ENCODE data around the gene ZBTB7C.

Gene ZBTB7C

DNA sequence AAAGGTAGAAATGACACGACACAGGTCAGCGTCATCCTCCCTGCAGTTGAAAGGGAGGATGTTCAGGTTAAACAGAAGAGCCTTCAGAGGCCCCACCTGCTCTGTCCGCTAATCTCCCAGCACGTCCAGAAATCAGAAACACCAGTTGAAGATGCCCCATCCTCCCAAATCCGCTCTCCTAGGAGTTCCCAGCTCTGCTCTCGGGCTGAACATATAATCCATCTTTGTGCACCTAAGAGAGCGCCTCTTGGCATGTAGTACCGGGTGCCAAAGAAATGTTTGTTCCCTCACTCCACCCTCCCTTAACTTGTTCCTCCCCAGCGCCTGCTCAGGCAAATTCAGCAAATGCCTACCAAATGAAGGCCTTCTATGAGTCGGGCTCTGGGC lies 333.5 kb downstream of the ZBTB7C start:
- H3K4me3 ChIP-seq (ENCODE audit: low read depth, low read length) = no peak overlapping the region
- no peak for DNase-seq (ENCODE audit: low read depth)
- TF ChIP-seq, protein P1, sequence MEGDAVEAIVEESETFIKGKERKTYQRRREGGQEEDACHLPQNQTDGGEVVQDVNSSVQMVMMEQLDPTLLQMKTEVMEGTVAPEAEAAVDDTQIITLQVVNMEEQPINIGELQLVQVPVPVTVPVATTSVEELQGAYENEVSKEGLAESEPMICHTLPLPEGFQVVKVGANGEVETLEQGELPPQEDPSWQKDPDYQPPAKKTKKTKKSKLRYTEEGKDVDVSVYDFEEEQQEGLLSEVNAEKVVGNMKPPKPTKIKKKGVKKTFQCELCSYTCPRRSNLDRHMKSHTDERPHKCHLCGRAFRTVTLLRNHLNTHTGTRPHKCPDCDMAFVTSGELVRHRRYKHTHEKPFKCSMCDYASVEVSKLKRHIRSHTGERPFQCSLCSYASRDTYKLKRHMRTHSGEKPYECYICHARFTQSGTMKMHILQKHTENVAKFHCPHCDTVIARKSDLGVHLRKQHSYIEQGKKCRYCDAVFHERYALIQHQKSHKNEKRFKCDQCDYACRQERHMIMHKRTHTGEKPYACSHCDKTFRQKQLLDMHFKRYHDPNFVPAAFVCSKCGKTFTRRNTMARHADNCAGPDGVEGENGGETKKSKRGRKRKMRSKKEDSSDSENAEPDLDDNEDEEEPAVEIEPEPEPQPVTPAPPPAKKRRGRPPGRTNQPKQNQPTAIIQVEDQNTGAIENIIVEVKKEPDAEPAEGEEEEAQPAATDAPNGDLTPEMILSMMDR (IDR thresholded peaks at IDR 0.05; ENCODE audit: control insufficient read depth, extremely low read depth, insufficient read depth) = no peak

DNA sequence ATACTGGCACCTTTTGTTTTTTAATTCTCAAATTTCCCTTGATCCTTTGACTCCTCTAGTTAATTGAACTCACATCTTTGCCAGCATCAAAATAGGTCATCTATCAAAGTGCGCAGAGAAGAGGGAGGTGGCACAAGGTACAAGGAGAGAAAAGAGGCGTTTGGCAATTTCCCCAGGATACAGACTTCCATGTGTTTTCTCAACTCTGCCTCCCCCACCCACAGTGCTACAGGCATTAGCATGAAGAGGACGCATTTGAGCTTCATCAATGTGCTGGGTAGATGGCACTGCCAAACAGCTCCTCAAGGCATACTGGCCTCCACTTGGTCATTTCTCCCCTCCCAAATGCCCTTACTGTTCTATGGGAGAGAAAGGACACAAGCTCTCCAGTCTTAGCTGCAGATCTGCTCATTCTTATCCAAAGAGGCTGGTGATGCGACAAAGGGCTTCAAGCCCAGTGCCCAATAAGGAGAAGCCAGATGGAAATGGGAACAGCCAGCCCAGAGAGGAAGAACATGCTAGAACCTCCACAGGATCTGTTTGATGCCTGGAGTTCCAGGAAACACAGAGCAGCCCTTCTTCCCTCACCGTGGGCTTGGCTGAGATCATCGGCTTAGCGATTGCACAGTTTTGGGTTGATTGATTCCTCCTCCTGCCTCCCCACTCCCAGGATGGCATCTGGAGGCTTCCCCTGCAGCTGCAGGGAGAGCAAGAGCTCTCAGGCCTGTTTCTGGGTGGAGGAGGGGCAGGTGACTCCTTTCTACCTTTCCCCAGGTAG lies 334.1 kb downstream of the ZBTB7C start:
- DNase-seq (ENCODE audit: low read depth) = no peak
- H3K4me3 ChIP-seq (ENCODE audit: low read depth, low read length) = no peak overlapping the region
- TF ChIP-seq, protein P1 (IDR thresholded peaks at IDR 0.05; ENCODE audit: control insufficient read depth, extremely low read depth, insufficient read depth) = no peak

DNA sequence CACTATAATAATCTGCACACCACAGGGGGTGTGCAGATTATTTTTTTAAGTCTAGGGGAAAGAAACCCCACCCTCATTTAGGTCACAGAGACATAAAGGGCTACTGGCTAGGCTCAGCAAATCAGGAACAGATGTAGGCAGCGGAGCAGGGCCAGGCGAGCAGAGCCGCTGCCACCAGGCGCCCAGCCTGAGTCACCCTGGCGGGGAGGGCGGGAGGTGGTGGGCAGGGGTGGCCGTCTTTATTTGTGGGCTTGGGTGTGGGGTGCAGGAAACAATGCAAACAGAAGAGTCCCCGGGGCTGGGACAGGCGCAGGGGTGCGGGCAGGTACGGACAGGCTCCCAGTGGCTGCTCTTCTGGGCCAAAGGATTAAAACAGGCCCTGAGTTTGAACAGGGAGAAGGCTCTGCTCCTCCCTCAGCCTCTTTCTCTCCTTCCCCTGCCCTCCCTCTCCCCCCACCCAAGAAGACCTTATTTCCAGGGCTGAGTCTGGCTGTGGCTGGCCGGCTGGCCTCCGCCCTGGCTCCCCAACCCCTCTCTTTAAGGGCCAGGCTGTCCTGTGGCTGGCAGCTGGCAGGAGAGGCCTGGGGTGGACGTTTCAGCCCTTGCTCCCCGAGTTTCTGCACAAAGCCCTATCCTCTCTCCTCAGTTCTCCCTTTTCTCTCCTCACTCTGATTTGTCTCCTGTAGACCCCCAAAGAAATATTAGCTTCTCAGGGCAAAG lies 335.8 kb downstream of the ZBTB7C start:
- no peak overlapping the region for H3K4me3 ChIP-seq (ENCODE audit: low read depth, low read length)
- no peak for DNase-seq (ENCODE audit: low read depth)
- TF ChIP-seq, protein P1 (IDR thresholded peaks at IDR 0.05; ENCODE audit: control insufficient read depth, extremely low read depth, insufficient read depth) = no peak

DNA sequence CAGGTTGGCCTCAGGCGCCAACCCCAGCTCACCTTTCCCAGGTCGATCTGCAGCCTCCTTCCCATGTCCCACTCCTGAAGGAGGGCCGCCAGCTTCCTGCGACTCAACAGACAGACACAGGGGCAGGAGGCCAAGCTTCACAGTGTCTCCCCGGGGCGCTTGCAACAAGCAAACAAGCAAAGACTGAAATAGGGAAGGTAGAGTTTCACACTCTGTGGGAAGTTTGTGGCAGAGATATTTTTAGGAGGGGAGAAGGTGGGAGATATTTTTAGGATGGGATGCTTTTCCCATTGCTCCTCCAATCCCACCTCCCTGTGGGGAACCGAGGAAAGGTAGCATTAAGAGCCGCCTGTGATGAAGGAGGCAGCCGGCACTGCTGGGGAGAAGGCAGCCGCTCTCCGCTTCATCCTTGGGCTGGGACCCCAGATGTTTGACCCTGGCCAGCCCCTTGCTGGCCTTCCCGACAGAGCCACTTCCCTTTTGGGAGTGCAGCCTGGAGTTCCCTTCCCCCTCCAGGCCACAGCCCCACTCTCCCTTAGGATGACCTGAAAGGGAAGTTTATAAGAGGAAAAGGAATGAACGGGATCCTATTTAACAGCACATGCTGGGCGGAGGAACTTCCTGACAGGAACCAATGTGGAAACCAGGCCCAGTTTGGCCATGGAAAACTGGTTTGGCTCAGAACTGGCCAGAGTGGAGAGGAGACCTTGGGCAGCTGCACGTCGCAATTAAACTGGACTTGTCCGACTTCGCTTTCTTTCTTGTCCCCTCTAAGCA lies 336.6 kb downstream of the ZBTB7C start:
- no peak for DNase-seq (ENCODE audit: low read depth)
- TF ChIP-seq, protein P1 (IDR thresholded peaks at IDR 0.05; ENCODE audit: control insufficient read depth, extremely low read depth, insufficient read depth) = no peak

DNA sequence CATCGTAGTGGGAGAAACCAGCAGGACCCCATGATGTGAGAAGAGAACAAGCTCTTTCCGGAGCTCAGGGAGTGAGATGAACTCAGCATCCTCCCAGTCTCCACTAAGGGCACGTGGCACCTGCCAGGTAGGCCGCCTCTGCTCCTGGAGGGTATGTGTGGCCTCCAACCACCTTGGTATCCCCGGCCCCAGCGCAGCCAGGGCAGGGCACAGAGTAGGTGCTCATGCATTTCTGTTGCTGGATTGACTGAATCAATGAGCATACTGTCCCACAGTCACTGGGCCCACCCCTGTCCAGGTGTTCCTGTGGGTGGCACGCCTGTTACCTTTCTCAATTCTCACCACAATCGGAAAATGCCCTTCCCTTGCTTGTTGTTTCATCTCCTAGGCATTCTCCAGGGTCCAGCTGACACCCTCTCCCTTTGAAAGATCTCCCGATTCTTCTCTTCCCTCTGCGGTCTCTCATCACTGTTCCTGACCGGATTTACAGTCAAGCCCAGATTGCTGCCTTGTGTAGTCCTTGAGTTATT lies 340.2 kb downstream of the ZBTB7C start:
- H3K4me3 ChIP-seq (ENCODE audit: low read depth, low read length) = no peak overlapping the region
- TF ChIP-seq, protein P1 (IDR thresholded peaks at IDR 0.05; ENCODE audit: control insufficient read depth, extremely low read depth, insufficient read depth) = no peak
- no peak for DNase-seq (ENCODE audit: low read depth)

More for the DNA sequence above, 336.6 kb downstream of the ZBTB7C start:
- H3K4me3 ChIP-seq (ENCODE audit: low read depth, low read length) = no peak overlapping the region

DNA sequence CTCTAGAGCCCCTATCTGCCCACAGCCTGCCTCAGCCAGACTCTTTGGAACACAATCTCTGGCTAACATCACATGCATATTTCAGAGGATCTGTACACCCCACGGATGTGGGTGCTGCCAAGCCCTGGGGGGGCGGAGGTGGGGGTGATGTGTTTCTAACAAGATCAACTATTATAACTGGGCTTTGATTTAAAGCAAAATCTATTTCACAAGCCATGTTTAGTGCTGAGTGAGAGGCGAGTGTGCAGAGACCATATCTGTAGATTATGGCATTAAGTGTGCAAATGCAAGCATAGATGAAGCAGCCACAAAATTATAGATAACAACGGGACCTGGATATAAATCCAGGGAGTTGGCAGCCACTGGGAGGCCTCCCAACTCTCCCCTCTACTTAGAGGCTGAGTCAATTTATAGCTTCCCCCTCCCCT lies 342.9 kb downstream of the ZBTB7C start:
- TF ChIP-seq, protein P1 (IDR thresholded peaks at IDR 0.05; ENCODE audit: control insufficient read depth, extremely low read depth, insufficient read depth) = no peak
- no peak overlapping the region for H3K4me3 ChIP-seq (ENCODE audit: low read depth, low read length)
- DNase-seq (ENCODE audit: low read depth) = no peak

All from LNCaP clone FGC (cell line).